ENCODE data around the gene DHX16. TPM values are rescaled to one million over a fixed set of nuclear protein-coding genes. Genes with fewer than 3 reads are reported as not detected.
"Not testable (repeated sequence)": the region's sequence is repeated elsewhere in the genome, so short reads cannot be mapped to it uniquely, and the experiment has no call there.

Gene DHX16
- total RNA-seq, 1 donor from 2014 or later = 26.9 TPM

GRCh38 chr6:30719791-30720737, 47.3 kb upstream of the DHX16 start, which contains the start of gene TUBB:
TSS of gene TUBB (plus strand) at chr6:30720352. CDS start at chr6:30720507, 155 bp downstream.
- Mint-ChIP-seq H3K4me1 (ENCODE audit: low read depth, unreplicated experiment) (peaks cover 32% of the 10 kb centered on the region), H3K4me3 (ENCODE audit: unreplicated experiment) (peak within 1 kb of the TSS; percentile 90), H3K9me3 (ENCODE audit: unreplicated experiment) (peaks cover 47% of the 10 kb centered on the region), H3K27me3 (ENCODE audit: unreplicated experiment) (peaks cover 45% of the 10 kb centered on the region), H3K27ac (ENCODE audit: unreplicated experiment) (peak within 1 kb of the TSS; percentile 98), H3K36me3 (ENCODE audit: unreplicated experiment) (peaks cover 16% of the 10 kb centered on the region)
- peak; percentile 29 for TF ChIP-seq CTCF (IDR thresholded peaks at IDR 0.05; ENCODE audit: partially characterized antibody, unreplicated experiment)
- DNase-seq = peak; percentile 96

- peaks cover 45% of the 10 kb centered on the region for H3K27me3 Mint-ChIP-seq (ENCODE audit: unreplicated experiment)
- no peak for DNase-seq
- peaks cover 16% of the 10 kb centered on the region for H3K36me3 Mint-ChIP-seq (ENCODE audit: unreplicated experiment)
- H3K9me3 Mint-ChIP-seq (ENCODE audit: unreplicated experiment) = peaks cover 44% of the 10 kb centered on the region
- H3K4me1 Mint-ChIP-seq (ENCODE audit: low read depth, unreplicated experiment) = peaks cover 27% of the 10 kb centered on the region
- H3K4me3 Mint-ChIP-seq (ENCODE audit: unreplicated experiment) = peak overlapping the region; percentile 90
- no peak for TF ChIP-seq CTCF (IDR thresholded peaks at IDR 0.05; ENCODE audit: partially characterized antibody, unreplicated experiment)
- H3K27ac Mint-ChIP-seq (ENCODE audit: unreplicated experiment) = peak overlapping the region; percentile 98
These were observed 46.5 kb upstream of the DHX16 start for GRCh38 chr6:30719356-30719755.

- not testable (repeated sequence) for DNase-seq
- peaks cover 25% of the 10 kb centered on the region for H3K36me3 Mint-ChIP-seq (ENCODE audit: unreplicated experiment)
- peaks cover 15% of the 10 kb centered on the region for H3K4me1 Mint-ChIP-seq (ENCODE audit: low read depth, unreplicated experiment)
- peak overlapping the region; percentile 97 for H3K4me3 Mint-ChIP-seq (ENCODE audit: unreplicated experiment)
- H3K27me3 Mint-ChIP-seq (ENCODE audit: unreplicated experiment) = peaks cover 38% of the 10 kb centered on the region
- peak overlapping the region; percentile 98 for H3K27ac Mint-ChIP-seq (ENCODE audit: unreplicated experiment)
- peaks cover 37% of the 10 kb centered on the region for H3K9me3 Mint-ChIP-seq (ENCODE audit: unreplicated experiment)
- TF ChIP-seq CTCF (IDR thresholded peaks at IDR 0.05; ENCODE audit: partially characterized antibody, unreplicated experiment) = peak; percentile 32
These were observed 45.3 kb upstream of the DHX16 start for GRCh38 chr6:30717845-30718720.

GRCh38 chr6:30717129-30717844, 44.5 kb upstream of the DHX16 start, which contains the start of gene MDC1:
TSS of gene MDC1 (minus strand) at chr6:30717281. CDS start at chr6:30715175, 2,106 bp downstream.
- TF ChIP-seq CTCF (IDR thresholded peaks at IDR 0.05; ENCODE audit: partially characterized antibody, unreplicated experiment) = peak; percentile 53
- Mint-ChIP-seq H3K27me3 (ENCODE audit: unreplicated experiment) (peaks cover 33% of the 10 kb centered on the region), H3K4me1 (ENCODE audit: low read depth, unreplicated experiment) (peaks cover 10% of the 10 kb centered on the region), H3K9me3 (ENCODE audit: unreplicated experiment) (peaks cover 29% of the 10 kb centered on the region), H3K4me3 (ENCODE audit: unreplicated experiment) (peak within 1 kb of the TSS; percentile 97), H3K36me3 (ENCODE audit: unreplicated experiment) (peaks cover 23% of the 10 kb centered on the region), H3K27ac (ENCODE audit: unreplicated experiment) (peak within 1 kb of the TSS; percentile 98)
- peak; percentile 99 for DNase-seq
